Retina (tissue), 1 donor: ENCODE results near the gene AFF4.
"Not testable (repeated sequence)": the region's sequence is repeated elsewhere in the genome, so short reads cannot be mapped to it uniquely, and the experiment has no call there.

ENCODE experiments used
- DNase-seq: peaks from one replicate; pipeline ENCODE4 v3.0.0-alpha.2; 2016

Gene AFF4

DNA sequence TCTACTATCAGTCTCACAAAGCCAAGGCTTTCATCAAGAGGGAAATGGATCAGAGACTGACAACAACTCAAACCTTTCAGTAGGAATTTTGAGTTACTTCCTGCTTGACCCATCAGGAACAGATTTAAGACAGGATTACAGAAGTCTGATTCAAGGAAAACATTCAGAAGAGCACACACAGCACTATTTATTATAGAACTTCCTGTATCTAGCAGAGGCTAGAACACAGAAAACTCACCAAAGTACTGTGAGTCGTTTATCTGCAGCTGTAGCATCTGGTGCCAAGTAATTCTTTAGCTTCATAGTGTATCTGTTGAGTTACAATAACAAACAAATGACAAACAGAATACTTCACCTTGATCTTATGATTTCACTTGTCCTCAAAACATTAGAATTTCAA, 76.2 kb downstream of the AFF4 start:
- DNase-seq: no peak

DNA sequence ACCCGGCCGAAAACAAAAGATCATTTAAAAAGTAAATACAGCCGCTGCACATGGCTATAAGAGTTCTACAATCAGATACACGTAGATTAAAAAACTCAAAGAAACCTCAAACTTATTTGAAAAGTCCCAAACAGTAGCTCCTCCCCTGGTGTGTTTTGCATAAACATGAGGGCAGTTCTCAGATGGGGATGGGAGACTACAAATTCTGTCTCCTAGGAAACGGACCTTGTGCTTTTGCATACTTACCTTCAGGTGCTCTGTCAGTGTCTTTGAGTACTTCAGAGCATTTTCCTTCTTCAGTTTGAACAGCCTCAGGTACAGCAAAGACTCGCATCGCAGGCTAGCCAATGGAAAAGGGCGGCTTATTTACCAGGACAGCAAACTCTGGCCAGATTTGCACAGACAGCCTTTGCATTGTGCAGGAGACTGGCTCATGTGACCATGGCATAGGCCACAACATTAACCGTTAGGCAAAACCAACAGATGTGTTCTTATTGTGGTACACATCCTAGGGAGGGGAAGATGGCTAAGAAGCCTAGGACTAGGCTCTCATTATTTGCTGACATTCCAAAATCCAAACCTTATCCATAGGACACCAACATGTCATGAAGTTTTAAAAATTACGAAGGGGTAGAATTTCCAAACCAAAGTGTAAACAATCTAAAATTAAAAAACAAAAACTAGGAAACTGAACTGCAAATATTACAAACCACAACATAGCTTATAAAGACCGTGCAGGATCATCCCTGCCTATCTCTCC, 77.2 kb downstream of the AFF4 start:
- no peak for DNase-seq

DNA sequence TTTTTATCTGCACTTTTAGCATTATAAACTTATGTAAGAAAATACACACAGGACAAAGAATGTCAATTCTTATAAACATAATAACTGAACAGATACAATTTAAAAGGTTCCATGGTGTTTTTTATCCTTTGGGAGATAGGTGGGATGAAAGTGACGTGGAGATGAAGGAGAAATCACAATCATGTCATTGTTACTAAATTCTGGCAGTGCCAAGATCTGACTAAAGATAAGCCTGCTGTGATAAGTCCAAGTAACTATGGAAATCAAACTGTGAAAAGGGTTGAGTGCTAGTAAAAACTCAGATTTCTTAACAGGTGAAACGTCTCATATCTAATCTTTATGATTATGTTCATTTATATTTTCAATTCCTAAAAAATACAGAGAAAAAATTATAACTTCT, 78.9 kb downstream of the AFF4 start:
- no peak for DNase-seq

DNA sequence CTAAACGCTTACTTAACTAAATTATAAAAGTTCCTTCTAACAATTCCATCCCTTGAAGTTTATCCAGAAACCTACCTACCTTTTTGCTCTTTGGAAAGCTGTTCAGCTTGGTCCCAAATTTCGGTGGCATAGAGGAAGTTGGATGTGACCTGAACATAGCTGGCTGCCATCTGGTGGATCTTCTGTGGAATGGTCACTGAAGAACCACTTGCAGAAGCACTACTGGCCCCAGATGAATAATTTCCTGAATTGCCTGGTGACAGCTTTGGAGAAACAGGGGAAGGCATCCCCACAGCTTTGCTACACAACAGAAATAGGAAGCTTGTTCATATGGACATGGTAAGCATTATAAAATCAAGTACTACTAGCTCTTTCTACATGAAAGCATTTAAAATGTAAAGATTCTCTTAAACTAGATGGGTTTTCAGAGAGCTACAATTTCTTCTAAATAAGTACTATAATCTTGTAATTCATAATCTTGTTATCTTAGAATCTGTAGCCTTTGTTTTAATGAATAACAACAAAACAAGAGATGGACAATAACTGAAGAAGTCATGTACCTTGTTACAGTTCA, 80.1 kb downstream of the AFF4 start:
- DNase-seq: peak; percentile 45

DNA sequence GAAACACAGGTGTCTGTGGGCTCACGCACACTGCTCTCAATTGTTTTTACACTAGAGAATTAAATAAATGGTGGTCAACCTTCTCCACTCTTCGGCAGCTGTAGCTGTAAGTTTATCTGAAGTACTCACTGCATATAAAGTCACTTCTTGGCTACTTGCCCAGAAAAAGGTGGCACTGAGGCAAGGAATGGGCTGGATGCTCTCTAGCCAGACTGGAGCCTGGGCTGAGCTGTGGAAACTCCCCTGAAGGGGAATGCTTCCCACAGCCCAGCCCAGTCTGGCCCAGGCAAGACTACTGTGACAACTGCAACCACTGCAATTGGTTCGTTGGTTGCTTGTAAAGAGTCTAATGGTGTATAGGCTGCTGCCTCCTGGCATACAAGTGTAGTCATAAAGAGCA, 85.5 kb downstream of the AFF4 start:
- DNase-seq: no peak

GRCh38 chr5:132877466-132877865, 86.0 kb downstream of the AFF4 start:
- no peak for DNase-seq

GRCh38 chr5:132876020-132876759, 87.2 kb downstream of the AFF4 start:
- no peak for DNase-seq

- DNase-seq: no peak
These were observed 89.5 kb downstream of the AFF4 start for GRCh38 chr5:132873930-132874271.

DNA sequence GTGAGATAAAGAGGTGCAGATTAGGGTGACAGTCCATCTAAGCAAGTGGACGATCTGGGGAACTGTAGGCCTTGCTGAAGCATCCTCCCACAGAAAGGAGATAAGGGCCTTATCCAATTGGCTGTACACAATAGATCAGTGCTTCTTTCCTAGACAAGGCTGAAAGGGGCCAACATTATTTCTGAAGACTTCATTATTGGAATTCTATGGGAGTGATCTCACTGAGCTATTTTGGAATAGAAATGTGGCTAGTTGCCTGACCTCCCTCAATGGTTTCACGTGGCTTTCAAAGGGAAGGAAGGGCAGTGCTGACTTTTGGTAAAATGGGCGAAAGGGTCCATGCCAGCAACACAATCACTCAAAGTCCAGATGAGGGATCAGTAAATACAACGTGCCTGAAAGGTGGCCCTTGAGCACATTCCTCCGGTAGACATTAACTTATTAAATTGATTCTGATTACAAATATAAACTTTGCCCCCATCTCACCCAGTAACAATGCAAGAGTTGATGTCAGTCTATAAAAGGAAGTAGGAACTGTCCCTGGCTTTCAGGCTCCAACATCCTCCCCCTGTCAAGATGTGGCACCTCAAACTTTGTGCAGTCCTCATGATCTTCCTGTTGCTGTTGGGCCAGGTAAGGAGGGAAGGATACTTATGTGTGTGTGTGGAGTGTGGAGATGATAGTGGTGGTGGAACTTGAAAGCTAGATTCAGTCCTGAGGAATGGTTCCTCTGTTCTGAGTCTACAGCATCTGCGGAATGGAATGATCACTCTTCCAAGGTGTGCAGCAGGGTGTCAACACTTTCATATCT, 90.1 kb downstream of the AFF4 start, which contains the start of gene LEAP2:
Gene LEAP2 (plus strand): TSS at position 550 of the 811 bp plus-strand sequence. CDS start 27 bp downstream, at position 577.
- no peak for DNase-seq

- no peak for DNase-seq
These were observed 90.7 kb downstream of the AFF4 start for GRCh38 chr5:132872788-132873118.

DNA sequence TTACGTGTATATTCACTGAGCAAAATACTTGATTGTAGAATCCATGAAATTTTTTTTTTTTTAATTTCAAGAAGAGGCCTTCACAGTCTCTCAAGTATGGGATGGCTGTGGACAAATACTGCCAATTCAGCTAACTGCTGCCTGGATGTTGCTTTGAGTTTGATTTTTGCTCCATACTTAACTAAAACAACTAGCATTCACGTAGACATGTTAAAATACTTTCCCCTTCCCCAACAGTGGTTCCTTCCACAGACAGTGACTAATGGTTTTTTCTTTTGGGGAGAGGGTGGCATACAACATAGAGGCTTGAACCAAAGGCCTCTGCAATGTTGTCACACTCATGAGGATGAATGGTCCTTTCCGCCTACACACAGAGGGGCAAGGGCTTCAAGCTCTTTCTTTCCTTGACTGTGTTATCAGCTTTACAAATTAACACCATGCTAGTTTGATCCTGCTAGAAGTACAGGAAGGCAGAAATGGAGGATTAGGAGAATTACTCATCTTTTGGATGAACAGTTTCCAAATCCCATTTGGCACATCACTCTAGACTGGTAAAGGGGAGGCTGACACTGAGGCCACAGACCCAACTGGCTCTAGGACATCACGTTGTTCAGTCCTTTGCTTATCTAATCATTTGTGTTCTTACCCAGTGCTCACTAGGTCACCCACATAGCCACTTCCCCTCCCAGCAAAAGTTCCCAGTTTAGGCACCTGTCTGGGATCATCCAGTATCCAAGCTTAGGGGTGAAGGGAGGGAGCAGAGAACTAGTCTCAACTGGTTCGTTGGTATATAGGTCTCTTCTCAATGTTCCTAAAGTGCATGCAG, 91.8 kb downstream of the AFF4 start:
- DNase-seq: no peak

DNA sequence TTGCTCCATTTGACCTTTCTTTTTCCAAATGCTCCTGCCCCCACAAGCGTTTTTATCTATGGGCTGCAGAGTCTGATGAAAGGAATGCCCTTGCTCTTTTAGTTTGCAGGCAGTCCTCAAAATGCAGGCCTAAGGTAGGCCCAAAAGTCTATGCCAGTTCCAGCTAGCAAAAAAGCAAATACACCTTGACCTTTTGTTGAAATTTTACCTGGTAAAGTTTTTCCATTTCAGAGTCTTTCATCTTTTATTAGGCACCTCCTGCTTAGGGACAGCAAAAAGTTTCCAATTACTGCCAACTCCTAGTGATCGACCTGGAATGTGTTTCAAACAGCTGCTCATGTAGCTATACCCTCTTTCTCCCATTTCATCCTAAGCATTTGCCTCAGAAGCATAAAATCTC, 92.6 kb downstream of the AFF4 start:
- no peak for DNase-seq

- DNase-seq: no peak
These were observed 94.7 kb downstream of the AFF4 start for GRCh38 chr5:132868754-132869153.

DNA sequence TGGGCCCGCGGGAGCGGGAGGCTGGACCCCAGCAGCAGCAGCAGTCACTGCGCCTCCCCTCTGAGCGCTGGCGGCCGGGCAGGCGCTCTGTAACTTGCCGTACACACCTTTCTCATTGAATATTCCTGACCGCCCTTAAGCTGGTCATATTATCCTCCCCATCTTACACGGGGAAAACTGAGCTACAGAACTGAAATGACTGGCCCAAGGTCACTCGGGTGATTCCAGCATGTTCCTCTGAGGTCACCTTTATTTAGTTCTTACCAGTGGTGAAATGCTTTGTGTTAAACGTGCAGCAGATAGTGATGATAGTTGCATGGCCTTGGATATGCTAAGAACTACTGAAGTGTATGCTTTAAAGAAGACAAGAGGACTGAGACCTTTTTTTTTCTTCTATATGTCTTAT, 96.4 kb downstream of the AFF4 start:
- no peak for DNase-seq

GRCh38 chr5:132866342-132867045, 96.9 kb downstream of the AFF4 start, which contains the start of the genes GDF9 and UQCRQ:
Gene GDF9 (minus strand): TSS chr5:132866469. CDS start chr5:132864533, 1,936 bp downstream.
Gene UQCRQ (plus strand): TSS chr5:132866642. CDS start chr5:132866882, 240 bp downstream.
- DNase-seq: peak; percentile 98

DNA sequence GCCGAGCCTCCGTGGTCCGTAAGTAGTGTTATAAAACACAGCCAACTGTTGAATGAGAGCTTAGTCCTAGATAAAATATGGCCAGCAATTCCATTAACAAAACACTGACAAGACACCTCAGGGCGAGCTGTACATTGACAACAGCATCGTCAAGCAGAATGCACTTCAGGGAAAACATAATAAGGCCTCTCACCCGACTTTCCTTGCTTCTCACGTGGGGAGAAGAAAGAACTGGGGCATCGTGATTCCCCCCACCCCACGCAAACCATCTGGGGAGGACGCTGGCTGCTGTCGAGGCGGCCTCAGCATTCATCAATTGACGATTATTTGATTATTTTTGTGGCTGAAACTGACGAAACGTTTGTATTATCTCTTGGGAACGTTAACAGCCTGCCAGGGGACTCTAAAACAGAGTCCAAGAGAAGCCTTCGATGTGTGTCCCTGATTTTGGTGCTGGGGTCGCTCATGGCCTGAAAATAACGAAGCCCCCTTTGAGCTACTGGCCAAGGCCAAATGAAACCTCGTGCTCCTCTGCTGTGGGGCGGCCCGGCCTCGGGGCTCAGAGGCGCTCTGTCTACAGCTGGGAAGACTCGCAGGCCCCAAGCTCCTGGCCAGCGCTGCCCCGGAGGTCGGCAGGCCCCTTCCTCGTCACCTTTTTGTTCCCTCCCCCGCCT, 97.6 kb downstream of the AFF4 start:
- DNase-seq: no peak

GRCh38 chr5:132860742-132861141, 102.7 kb downstream of the AFF4 start:
- no peak for DNase-seq

DNA sequence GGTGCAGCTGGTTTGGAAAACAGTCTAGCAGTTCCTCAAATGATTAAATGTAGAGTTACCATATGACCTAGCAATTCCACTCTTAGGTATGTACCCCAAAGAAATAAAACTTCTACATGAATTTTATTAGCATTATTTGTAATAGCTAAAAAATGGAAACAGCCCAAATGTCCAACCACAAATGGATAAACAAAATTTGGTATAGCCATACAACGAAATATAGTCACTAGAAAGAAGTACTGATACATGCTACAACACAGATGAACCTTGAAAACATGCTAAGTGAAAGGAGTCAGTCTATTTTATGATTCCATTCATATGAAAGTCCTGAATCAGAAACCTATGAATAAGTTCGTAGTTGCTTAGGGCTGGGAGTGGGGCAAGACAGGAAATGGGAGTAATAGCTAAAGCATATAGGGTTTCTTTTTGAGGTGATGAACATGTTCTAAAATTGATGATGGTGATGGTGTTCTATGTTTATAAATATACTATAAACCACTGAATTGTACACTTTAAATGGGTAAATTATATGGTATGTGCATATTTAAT, 103.5 kb downstream of the AFF4 start:
- DNase-seq: no peak

DNA sequence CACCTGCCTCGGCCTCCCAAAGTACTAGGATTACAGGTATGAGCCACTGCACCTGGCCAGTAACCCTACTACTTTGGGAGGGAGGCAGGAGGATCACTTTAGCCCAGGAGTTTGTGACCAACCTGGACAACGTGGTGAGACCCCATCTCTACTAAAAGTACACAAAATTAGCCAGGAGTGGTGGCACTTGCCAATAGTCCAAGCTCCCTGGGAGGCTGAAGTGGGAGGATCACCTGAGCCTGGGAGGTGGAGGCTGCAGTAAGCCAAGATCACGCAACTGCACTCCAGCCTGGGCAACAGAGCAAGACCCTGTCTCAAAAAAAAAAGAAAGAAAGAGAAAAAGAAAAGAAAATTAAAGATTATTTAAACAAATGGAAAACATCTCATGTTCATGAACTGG, 107.4 kb downstream of the AFF4 start:
- no peak for DNase-seq

GRCh38 chr5:132854992-132855391, 108.4 kb downstream of the AFF4 start:
- DNase-seq: not testable (repeated sequence)

- no peak for DNase-seq
These were observed 109.1 kb downstream of the AFF4 start for GRCh38 chr5:132854301-132854700.
